Urothelium cell line (cell line): ENCODE data around the gene ARFGEF3.

Experiments used
- DNase-seq: peaks from one replicate; pipeline ENCODE4 v3.0.0; 2011; ENCODE audit warnings: low spot score, mixed read lengths
- FAIRE-seq: peaks from 2 replicates; lab custom pipeline; 2011; peaks lifted over from hg19 to GRCh38; lab: Jason Lieb, UNC

ARFGEF3 gene

DNA sequence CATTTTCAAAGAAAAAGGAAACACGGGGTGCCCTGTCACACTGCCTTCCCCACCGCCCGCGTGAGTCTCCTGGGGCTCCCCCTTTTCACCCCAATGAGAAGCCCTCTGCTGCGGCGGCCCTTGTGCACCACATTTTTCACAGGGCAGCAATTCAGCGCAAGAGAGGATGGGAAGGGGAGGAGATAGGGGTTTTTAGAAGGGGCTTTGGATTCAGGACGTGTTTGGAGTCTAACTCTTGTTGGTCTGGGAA lies 726 bp upstream of the ARFGEF3 start:
- no peak for DNase-seq
- no peak for FAIRE-seq

DNA sequence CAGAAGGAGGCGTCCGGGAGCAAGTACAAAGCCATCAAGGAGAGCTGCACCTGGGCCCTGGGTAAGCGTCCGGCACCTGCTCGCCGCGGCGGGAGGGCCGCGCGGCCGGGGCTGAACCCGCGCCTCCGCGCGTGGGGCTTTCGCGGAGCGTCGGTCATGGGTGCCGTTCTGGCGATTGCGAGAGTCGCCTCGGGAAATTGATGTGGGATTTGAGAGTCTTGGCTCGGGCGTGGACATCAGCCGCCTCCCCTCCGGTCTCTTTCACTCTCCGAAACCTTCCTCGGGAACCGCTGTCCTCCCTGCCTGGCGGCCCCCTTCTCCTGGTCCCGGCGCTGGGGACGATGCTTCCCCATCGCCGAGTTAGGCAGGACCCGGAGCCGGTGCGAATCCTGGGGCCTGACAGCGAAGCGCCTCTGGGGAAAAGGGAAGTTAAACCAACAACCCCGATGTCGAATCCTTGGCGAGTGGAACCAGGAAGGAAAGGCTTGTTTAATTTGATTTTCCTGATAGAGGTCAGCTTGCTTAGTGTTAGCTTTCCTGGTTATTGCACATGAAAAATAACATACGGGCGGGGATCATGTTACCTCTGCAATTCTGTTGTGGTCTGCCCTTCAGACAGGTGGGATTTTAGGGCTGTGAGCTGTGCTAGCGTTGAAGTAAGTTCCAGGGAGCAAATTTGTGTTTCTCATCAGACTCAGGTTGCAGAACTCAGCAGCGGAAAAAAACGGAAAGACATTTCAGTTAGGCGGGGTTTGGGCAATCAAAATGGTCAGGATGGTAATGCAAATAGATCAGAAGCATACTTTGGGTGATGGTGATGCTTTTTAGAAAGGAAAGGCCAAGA lies 594 bp downstream of the ARFGEF3 start:
- FAIRE-seq (no peak), DNase-seq (peak; percentile 26)

DNA sequence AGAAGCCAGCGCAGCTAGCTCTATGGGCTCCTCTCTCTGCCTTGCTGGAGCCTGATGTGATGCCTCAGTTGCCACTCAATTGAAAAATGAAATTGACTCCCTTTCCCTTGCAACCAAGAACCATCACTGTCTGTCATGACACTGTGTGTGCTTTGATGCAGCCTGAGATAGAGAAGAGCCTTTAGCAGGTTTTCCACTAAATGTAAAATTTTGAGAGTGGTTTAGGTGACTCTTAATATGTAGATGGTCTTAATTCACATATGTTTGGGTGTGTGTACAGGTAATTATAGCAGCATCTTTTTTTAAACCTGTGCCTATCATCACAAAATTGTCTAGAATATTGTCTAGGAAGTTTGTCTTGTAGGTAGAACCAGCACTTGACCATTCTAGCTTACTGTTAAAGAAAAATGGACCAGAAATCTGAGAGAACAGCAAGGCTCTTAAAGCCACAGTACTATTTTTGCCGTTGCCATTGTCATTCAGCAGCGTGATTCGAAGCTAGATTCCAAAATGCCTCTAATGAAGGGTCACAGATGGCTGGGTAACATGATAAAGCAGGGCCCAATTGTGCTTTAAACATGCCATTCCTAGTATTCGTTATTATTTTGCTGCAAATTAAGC lies 1.3 kb downstream of the ARFGEF3 start:
- DNase-seq (no peak), FAIRE-seq (no peak)

DNA sequence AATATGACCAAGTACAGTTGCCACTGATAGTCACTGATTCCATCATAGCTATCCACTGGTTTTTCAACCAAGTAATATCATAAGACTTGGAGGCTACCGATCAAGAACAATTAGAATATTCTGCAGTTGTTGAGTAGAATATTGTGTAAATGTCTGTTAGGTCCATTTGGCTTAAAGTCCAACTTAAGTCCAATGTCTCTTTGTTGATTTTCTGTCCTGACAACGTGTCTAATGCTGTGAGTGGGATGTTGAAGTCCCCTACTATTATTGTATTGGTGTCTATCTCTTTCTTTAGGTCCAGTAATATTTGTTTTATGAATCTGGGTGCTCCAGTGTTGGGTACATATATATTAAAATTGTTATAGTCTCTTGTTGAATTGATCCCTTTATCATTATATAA lies 13.9 kb downstream of the ARFGEF3 start:
- no peak for FAIRE-seq
- DNase-seq = no peak

DNA sequence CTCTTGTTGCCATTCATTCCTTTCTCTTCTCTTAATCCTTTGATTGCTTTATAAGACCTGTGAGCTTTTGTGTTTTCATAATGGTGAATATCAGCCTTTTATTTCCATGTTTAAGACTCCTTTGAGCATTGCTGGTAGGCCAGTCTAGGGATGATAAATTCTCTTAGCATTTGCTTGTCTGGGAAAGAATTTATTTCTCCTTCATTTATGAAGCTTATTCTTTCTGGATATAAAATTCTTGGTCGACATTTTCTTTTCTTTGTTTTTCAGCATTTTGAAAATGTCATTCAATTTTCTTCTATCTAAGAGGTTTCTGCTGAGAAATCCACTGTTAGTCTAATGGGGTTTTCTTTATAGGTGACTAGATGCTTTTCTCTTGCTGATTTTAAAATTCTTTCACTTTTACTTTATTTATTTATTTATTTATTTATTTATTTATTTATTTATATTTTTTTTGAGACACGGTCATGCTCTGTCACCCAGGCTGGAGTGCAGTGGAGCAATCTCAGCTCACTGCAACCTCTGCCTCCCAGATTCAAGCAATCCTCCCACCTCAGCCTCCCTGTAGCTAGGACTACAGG lies 15.0 kb downstream of the ARFGEF3 start:
- FAIRE-seq = no peak

DNA sequence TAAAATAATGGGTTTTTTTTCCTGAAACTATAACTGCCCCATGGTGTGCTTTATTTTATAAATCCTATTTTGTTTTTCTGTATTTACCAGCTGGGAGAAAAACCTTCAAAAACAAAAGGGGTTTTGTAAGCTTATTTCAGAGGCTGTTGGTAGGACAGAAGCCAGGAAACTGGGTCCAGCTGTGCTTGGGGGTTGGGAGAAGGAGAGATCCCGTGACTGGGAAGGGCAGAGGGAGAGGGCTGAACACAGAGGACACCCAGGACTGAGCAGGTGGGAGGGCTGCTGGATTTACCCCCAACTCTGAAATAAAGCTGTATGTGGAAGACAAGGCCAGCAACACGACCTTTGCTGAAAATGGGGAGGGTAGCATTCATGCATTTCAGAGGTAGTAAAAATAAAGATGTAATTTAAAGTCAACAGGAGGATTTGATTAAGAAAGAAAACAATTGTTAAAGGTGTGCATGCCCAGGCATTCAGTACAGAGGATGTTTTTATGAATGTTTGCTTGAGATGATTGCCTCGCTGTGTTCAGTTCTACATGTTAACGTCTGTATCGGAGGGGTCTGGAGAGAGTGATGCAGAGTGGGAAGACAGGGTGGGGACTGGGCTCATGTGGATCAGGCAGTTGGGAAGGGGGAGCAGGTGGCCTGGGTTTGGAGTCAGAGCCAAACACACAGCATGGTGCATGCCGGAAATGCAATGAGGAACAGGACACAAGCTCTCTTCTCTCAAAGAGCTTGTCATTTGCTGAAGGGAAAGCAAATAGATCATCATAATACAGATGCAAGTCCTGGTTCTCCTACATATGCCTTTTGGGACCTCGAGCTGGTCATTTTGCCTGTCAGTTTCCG lies 21.4 kb downstream of the ARFGEF3 start:
- DNase-seq (no peak), FAIRE-seq (no peak)

More for the DNA sequence above, 15.0 kb downstream of the ARFGEF3 start:
- no peak for DNase-seq

DNA sequence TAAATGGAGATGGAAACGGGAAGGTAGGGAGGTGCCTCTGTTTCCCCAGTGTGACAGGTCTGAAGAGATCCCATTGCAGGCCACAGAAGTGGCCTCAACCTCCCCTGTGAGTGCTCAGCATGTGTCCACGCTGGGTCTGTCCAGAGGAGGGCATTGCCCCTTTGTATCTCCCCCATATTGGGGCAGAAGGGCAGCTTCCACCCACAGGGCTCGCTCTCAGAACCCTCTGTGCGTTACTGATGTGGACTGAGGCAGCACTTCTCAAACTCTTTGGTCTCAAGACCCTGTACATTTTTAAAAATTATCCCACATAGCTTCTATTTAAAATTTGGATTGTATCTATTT lies 22.0 kb downstream of the ARFGEF3 start:
- no peak for FAIRE-seq
- DNase-seq = no peak

DNA sequence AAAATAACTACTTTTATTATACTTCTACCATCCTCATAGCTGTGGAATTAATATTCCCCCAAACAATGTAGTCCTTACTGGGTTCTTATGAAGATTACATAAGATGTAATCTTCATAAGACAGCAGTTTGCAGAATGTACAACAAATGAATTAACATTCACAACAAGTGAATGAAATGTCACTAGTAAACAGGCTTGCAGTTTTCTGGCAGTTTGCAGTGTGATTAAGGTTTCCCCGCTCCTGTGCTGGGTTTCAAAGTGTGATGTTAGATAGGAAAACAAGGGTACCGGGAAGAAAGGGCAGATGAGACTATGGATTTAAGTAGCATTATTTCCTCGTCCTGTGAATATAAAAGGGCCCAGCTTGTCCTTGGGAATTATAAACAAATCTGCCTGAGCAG lies 22.5 kb downstream of the ARFGEF3 start:
- FAIRE-seq (no peak), DNase-seq (no peak)

DNA sequence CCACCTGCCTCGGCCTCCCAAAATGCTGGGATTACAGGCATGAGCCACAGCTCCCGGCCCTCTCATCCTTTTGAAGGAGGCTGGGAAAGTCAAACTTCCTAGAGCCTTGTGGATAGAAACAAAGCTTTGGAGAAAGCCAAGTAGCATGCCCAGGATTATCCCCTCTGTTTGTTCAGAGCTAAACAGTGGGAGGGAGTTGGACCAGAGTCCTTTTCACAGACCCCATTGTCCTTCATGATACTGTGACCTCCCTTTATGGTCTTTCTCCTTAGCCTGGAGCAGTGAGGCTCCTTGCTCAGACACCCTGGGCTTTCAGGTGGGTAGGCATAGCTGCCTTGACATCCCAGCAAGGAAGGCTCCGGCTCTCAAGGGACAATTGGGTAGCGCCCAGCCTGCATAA lies 25.4 kb downstream of the ARFGEF3 start:
- DNase-seq (no peak), FAIRE-seq (no peak)

DNA sequence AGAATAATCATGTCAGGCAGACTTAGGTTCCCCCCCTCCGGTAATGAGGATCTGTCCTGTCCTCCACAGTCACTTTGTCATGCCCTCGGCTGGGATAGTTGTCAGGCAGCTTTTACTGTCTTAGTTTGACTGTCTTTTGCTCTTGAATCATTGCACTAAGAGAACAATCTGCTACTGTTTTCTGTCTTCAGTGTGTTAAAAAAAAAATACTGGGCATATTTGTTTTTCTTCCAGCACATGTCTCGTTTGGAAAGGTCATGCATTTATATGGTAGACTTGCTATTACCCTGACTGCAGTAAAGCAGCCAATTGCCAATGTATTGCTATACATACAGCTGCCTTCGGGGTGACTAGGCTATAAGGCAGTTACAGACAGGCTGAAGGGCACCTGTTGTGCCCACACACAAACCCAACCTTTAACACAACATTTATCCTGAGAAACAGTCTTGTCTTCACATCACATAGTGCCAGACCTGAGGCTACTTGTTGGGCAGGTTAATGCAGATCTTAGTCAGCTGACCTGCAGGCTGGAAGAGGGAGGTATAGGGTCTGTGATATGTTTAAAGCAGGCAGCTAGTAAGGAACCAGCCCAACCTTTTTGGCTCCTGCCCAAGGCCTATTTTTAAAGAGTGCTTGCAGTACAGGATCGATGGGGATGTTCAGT lies 26.7 kb downstream of the ARFGEF3 start:
- FAIRE-seq (no peak), DNase-seq (no peak)

DNA sequence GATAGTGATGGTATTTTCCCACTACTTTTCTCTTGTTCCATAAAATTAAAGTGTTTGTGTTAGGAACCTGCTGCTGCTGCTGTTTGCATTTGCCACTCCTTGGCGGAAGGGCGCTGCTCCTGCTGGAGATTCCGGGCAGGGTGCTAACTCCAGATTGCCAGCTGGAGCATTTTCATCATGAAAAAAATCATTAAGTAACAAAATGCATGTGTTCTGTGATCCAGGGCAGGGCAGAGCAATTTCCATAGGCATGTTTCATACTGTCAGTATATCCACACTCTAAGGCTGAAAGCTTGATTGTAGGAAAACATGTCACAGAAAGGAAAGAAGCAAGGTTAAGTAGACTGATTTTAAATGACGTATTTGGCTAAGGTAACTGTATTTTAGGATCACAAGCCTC lies 32.5 kb downstream of the ARFGEF3 start:
- DNase-seq (no peak), FAIRE-seq (no peak)

DNA sequence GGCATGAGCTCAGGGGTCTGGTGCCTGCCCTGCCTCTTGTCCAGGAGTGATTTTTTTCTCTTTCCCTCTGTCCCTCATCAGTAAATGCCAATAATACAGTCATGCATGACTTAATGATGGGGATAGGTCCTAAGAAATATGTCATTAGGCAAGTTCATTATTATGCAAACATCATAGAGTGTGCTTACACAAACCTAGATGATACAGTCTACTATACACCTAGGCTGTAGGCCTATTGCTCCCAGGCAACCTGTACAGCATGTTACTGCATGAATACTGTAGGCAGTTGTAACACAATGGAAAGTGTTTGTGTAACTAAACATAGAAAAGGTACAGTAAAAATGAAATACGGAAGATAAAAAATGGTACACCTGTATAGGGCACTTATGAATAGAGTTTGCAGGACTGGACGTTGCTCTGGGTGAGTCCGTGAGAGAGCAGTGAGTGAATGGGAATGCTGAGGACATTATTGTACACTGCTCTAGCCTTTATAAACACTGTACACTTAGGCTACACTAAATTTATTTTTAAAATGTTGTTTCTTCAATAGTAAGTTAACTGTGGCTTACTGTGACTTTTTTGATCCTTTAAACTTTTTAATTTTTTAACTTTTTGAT lies 34.5 kb downstream of the ARFGEF3 start:
- FAIRE-seq = no peak
- no peak for DNase-seq

DNA sequence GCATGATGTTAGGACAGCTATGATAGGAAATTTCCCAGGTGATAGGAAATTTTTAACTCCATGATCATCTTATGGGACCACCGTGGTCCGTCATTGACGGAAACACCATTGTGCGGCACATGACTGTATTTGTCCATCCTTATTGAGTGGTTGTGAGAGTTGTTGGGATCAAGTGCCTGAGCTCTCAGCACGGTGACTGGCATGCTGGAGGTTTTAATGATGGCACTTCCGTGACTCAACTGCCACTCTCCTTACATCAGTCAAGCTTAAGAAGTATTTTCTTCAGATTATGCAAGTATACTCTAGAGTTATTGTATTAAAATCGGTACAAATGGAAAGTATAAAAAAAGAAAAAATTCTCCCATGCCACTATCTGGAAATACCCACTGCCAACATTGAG lies 35.8 kb downstream of the ARFGEF3 start:
- DNase-seq (no peak), FAIRE-seq (no peak)

DNA sequence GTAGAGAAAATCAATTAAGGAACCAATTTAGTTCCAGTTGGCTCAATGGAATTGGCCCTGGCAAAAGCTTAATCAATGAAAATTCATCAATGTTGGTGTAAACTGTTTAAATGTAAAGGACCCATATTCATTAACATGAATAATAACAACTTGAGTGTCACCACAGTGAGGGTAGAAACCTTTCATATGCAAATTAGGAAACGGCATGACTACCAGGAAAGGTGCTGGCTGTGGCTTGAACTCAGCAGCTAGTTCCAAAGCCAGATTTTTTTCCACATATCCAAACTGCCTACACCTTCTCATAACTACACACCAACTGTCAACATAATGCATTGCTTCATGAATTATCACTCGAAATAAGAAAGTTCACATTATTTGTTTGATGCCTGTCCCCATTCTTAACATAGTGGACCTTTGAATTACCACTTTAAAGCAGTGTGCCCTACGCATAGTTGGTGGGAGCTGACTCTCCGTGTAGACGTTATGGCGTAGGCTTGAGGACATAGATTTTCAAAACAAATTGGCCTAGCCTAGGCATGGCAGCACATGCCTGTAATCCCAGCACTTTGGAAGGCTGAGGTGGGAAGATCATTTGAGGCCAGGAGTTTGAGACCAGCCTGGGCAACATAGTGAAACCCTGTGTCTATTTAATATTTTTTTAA lies 36.8 kb downstream of the ARFGEF3 start:
- DNase-seq (no peak), FAIRE-seq (no peak)

DNA sequence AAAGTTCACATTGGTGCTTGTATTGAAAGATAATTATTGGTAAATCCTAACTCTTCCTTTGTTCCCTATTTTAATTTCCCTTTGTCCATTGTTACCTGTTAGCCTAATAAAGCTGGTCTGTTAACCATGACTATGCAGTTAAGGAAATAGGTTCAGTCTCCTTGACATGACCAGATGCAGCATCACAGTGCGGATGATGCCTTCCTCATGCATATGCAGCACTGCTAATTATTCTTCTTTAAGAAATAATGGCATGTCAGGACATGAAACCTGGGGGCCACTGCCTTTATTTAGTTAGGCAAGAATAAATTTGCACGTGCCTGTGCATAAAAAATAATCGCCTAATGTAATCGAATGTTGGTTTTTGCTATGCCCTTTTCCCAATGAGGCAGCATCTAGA lies 40.1 kb downstream of the ARFGEF3 start:
- no peak for DNase-seq
- FAIRE-seq = no peak

DNA sequence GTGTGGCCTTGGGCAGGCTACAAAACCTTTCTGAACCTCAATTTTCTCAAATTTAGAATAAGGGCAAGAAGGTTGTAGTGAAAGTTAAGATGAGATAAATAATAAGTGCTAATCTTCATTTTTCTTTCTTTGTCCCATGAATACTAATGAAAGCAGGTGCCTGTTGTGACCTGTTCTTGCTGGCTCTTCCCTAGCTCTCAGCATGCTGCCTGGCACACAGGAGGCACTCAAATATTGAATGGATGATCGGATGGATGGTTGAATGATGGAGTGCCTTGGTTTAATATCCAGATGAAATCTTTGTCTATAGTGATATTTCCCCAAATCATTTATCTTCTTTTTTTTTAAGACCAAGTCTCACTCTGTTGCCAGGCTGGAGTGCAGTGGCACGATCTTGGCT lies 41.6 kb downstream of the ARFGEF3 start:
- DNase-seq (no peak), FAIRE-seq (no peak)

DNA sequence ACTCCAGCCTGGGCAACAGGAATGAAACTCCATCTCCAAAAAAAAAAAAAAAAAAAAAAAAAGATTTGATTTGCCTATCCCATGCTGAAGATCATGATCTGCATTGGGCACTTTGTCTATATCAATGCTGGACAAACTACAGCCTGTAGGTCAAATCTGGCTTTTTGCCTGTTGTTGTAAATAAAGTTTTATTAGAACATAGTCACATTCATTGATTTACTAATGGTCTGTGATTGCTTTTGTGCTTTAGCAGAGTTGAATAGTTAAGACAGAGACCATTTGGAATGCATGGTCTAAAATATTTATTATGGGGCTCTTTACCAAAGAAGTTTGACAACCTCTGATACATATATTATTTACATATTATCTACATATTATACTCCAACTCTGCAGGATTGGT lies 42.6 kb downstream of the ARFGEF3 start:
- DNase-seq (no peak), FAIRE-seq (no peak)

DNA sequence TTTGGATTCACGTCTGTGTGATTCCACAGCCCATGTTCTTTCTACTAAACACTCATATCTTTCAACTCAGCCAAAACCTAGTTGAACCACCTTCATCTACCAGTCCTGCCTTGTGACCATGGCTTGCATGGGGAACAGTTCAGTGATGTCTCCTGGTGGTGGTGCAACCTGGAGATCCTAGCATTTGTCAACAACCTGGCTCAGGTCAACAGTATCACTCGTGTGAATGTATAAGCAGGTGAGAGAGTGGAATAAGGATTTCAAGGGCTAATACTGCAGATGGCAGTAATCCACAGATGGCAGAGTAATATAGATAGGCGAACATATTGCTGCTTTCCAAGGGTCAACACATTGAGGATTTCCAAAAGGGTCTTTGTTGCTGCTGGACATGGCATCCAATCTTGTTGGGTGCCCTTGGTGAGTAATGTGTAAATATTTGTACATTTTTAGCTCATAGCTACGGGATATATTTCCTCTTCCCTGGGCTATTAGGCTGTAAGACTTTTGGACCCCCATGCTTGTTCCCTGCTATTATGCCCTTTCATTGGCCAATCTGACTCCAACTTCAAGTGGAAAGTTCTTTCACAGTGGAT lies 43.1 kb downstream of the ARFGEF3 start:
- FAIRE-seq (no peak), DNase-seq (no peak)

DNA sequence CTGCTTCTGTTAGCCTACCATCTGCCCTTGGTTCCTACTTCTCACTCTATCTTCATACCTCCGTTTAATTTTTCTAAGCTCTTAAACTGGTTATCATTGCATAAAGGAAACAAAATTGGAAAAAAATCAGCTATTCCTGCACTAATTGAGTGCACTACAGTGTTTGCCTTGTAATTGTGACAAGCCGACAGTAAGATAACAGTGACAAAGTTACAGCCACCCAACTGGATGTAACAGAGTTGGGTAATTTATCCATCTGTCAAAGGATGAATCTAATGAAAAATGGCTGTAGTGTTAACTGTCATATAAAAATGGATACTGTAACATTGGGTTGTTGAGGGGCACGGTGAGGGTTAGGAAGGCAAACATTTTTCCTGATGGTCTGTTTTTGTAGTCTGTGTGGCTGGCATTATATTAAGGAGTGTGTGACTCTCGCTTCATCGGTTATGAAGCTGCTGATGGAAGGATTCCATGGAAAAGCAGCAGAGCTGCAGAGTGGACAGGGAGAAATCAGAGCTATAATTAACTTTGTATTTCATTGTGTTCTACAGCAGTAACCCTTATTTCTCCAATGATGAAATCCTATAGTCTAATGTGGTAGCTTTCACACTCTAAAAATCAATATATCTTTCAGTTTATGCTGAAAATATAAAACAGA lies 43.8 kb downstream of the ARFGEF3 start:
- DNase-seq (no peak), FAIRE-seq (no peak)
